Hematopoietic multipotent progenitor cell treated with erythropoietin and hydrocortisone succinate and interleukin-3 and kit ligand, for 8 days (in vitro differentiated cells): ENCODE data around the gene PTGES3.
A peak's percentile ranks its signal among the peaks of the same experiment; 100 is the strongest.
"Not testable (repeated sequence)": the region's sequence is repeated elsewhere in the genome, so short reads cannot be mapped to it uniquely, and the experiment has no call there.

Experiments
- DNase-seq: peaks from one replicate; pipeline ENCODE4 v3.0.0-alpha.2; 2015

PTGES3 gene, protein sequence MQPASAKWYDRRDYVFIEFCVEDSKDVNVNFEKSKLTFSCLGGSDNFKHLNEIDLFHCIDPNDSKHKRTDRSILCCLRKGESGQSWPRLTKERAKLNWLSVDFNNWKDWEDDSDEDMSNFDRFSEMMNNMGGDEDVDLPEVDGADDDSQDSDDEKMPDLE

GRCh38 chr12:56688129-56688845, at the start of gene PTGES3:
PTGES3 (minus strand) TSS chr12:56688284; CDS start chr12:56687999, 285 bp downstream.
- DNase-seq = peak; percentile 98

- no peak for DNase-seq
Measured at GRCh38 chr12:56728139-56728861, 40.2 kb upstream of the PTGES3 start.

GRCh38 chr12:56726196-56726675, 38.2 kb upstream of the PTGES3 start:
- DNase-seq = not testable (repeated sequence)

DNA sequence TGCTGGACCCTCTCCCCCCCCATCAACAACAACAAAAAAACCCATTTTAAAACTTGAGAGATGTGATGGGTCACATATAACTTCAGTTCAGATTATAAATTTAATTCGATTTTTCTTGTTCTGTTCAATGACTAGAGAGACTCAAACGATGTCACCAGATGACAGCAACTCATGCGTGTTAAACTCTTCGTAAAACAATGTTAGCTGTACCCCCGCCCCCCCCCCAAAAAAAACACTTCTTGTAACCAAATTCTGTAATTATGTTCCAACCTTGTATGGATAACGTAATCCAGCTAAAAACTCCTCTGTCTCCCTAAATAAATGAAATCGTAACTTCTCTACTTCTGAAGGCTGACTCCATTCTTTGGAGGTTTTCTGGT, 37.6 kb upstream of the PTGES3 start:
- DNase-seq = no peak

DNA sequence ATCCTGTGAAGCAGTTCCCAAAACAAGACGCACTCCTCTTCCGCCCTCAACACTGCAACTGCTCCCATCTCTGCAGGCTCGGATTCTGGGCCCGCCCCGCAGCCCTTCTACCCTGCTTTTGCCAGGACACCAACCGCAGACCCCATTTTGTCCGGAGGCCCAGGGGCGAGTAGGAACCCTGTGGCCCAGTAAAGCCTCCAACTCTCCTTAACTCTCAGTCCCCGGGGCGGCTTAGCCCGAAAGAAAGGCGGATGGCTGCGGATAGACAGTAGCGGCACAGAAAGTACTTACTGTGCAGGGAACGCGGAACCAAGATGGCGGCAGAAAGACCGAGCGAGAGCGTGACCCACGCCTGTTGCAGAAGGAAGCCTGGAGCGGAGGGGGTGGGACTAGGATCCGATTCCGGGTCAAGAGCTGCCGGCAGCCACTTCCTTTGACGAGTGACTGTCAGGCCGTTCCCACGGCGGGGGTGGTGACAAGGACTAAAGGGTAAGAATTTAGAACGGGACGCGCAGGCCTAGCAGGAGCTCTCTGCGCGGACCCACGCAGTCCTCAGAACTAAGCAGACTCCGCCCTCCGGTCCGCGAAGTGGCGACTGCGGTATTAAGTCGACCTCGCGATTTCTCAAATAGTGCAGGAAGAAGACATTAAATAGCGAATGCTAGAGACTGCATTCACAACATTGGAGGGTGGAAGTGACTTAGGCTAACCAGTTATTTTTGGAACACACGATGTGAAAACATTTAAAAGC, 37.1 kb upstream of the PTGES3 start, which contains the start of gene NACA:
NACA (minus strand) TSS at position 328 of the 751 bp plus-strand sequence. CDS start 778 bp downstream, outside the sequence.
- DNase-seq = peak; percentile 99

GRCh38 chr12:56724701-56724971, 36.6 kb upstream of the PTGES3 start:
- no peak for DNase-seq

DNA sequence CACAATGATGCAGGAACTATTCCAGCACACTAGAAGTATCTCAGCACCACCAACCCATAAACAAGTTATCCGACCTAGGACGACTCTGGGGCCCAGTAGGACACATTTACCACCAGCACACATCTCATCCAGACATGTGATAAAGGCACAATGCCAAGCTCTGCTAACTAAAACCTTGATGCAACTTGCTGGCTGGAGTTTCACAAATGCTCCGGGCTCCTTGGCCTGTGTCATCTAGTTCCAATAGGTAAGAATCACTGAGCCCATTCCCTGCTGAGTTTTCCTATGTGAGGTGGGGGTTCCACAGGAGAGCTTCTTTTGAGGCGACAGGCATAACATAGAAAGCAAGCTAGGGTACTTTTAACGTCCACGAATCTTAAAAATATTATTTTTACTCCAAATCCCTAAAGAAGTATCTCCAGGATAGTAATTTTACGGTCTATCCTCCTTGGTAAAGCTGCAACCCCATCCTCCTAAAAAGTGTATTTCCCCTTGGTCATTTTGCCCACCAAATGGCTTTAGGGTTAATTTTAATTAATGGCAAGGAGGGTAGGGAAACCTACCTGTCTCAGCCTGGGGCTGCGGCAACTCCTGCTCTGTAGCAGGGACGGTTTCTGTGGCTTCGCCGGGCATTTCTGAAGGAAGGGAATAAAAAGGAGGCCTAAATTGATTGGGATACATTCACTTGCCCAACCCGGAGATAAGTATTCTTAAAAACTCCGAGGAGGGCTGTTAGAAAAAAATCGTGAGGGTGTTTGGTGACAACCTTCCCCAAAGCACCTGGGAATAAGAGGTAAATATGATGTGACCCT, 36.0 kb upstream of the PTGES3 start:
- peak; percentile 88 for DNase-seq

- no peak for DNase-seq
Measured at GRCh38 chr12:56723352-56723751, 35.3 kb upstream of the PTGES3 start.

DNA sequence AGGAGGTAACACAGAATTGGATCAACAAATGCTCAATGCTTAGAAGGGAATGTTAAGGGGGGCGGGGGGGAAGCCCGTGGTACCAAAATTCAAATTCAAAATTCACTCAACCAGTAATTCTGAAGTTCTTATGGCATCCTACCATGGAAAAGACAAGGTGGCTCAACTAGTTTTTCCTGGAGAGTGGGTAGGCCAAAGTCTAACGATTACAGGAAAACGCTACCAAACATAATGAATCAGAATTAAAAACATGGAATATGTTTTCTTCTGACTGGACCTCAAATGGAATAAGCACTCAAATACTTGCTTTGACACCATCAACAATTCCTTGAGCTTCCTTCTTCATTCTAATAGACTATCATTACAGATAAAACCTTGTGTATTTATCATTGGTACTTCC, 34.7 kb upstream of the PTGES3 start:
- no peak for DNase-seq

DNA sequence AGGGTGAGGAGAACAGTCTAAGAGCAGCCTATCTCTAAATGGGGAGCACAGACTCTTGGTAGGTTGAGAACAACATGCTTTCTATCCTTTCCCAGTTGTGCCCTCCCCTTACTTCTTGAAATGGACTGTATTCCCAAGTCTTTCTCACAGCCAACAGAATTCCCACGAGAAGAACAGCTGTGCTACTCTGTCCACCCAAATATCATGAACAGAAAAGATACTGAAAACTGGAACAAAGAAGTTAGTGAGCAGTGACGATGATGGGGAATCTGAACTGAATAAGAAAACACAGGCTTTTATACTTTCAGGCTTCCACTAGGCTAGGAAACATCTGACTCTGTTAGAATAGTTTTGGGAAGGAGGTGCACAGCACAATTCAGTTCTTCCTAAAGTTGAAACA, 33.6 kb upstream of the PTGES3 start:
- DNase-seq = no peak

DNA sequence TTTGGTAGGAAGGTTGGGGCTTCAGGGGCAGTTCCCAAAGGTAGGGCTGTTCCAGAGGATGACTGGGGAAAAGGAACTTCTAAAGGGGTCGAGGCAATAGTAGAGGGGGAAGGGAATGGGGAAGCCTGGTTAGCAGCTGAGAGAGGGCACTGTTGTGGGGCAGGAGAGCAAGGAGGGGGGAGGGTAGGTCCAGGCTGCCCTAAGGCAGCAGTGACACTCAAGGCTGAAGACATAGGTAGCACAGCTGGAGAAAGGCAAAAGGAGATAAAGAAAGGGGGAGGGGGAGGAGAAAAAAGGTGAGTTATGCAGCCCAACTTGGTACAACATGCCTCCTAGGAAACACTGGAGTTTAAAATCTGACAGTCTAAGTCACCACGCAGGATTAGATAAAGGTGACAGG, 33.1 kb upstream of the PTGES3 start:
- peak; percentile 38 for DNase-seq

- no peak for DNase-seq
Measured at GRCh38 chr12:56720731-56721151, 32.7 kb upstream of the PTGES3 start.

GRCh38 chr12:56719056-56719455, 31.0 kb upstream of the PTGES3 start:
- no peak for DNase-seq

GRCh38 chr12:56718636-56719035, 30.6 kb upstream of the PTGES3 start:
- no peak for DNase-seq

GRCh38 chr12:56718149-56718548, 30.1 kb upstream of the PTGES3 start:
- no peak for DNase-seq

- no peak for DNase-seq
Measured at GRCh38 chr12:56716933-56717880, 29.1 kb upstream of the PTGES3 start.

DNA sequence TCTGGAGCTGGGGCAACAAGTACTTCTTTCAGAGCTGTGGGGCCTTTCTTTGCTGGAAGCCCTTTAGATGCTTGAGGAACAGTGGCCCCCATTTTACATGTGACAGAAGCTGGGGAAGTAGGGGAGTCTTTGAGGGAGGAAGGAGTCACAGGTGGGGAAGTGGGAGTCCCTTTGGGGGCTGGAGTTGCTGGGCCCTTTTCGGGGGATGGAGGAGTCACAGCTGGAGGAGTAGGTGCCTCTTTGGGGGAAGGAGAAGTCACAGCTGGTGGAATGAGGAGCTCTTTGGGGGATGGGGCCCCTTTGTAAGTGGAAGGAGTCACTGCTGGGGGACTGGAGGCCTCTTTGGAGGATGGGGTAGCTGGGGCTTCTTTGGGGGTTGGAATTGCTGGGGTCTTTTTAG, 28.4 kb upstream of the PTGES3 start:
- DNase-seq = no peak

DNA sequence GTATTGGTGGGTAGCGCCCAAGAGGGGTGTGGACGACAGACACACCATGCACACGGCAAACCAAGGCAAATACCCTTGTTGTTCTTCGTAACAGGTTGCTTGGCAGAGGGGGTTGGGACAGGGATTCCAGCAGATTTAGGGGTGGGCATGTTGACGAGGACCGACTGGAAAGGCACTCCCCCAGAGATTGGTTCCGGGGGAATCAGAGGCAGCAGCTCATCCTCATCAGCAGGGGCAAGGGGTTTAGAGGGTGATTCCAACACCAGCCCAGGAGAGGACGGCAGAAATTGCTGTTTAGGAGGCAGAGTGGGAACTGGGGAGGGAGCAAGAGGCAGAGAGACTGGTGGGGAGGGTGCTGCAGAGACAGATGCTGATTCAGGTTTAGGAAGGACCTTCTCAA, 27.7 kb upstream of the PTGES3 start:
- DNase-seq = no peak

DNA sequence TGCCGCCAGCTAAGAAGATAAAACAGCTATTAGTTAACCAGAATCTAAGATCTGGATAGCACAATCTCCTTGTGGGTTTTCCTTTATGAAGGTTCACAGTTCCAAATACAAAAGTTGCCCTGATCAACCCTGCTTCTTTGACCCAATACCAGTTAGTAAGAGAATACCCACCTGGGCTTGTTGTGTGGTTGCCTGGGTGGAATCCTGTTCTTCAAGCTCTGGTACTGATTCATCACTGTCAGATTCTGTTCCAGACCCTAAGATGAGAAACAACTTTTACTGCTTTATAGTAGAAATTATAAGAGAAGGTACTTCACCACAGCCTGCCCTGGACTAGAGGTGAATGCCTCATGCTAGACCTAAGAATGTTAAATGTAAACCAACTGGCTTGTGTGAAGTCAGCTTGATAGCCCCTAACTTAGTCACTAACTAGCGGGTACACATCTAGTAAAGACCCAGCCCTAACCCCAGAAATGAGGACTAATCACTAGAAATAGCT, 26.4 kb upstream of the PTGES3 start:
- no peak for DNase-seq

GRCh38 chr12:56713345-56713744, 25.3 kb upstream of the PTGES3 start:
- no peak for DNase-seq

GRCh38 chr12:56709759-56710376, 21.8 kb upstream of the PTGES3 start:
- no peak for DNase-seq
